Loucy (cell line): ENCODE results near the gene MFAP5.

Source experiments
- EZH2phosphoT487 ChIP-seq: fragments of 200-600 bp; IDR thresholded peaks from 2 replicates; pipeline ENCODE4 v1.6.1; 2018; ENCODE audit warnings: antibody characterized with exemption, mild to moderate bottlenecking, moderate library complexity, borderline replicate concordance
- TF ChIP-seq, protein P1 (sequence below): fragments of 200-600 bp; sonication (generic); conservative IDR thresholded peaks from 2 replicates; pipeline ENCODE4 v1.5.1; 2014; ENCODE audit warnings: mild to moderate bottlenecking, antibody characterized with exemption, low read length

DNA sequence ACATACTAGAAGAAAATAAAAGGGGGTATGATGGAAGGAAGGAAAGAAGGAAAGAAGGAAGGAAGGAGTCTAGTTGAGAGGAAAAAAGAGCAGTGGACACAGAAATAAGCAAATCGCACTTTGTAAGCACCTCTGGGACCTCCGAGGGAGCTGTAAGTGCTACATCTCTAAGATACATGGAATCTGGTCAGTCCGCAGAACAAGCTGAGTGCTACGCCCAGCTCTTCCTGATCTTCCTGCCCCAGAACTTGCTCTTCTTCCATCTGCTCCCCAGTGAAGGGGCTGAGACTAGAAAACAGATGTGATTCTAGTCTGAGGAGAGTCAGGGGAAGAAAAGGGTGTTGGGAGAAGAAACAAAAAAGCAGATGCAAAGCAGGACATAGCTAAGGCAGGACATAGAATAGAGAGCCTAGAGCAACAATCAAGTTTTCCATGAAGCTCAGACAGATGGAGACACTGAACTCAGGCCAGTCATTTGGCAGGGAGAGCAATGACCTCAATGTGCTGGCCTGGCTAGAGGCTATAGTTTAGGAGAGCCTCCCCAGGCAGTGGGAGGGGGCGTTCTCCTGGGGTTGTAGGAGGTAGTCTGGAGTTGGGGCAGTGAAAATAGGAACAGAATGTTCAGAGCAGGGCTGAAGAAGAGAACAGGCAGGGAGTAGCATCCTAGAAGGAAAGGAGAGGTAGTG is 1.7 kb upstream of the MFAP5 start:
- TF ChIP-seq, protein P1, sequence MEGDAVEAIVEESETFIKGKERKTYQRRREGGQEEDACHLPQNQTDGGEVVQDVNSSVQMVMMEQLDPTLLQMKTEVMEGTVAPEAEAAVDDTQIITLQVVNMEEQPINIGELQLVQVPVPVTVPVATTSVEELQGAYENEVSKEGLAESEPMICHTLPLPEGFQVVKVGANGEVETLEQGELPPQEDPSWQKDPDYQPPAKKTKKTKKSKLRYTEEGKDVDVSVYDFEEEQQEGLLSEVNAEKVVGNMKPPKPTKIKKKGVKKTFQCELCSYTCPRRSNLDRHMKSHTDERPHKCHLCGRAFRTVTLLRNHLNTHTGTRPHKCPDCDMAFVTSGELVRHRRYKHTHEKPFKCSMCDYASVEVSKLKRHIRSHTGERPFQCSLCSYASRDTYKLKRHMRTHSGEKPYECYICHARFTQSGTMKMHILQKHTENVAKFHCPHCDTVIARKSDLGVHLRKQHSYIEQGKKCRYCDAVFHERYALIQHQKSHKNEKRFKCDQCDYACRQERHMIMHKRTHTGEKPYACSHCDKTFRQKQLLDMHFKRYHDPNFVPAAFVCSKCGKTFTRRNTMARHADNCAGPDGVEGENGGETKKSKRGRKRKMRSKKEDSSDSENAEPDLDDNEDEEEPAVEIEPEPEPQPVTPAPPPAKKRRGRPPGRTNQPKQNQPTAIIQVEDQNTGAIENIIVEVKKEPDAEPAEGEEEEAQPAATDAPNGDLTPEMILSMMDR, result no peak
- TF ChIP-seq EZH2phosphoT487, result no peak
